Caco-2 (cell line): ENCODE measurements around the gene HDGFL2. TPM values are rescaled to one million over a fixed set of nuclear protein-coding genes. Genes with fewer than 3 reads are reported as not detected.
"Not testable (repeated sequence)": the region's sequence is repeated elsewhere in the genome, so short reads cannot be mapped to it uniquely, and the experiment has no call there.

ENCODE experiments used
- BruUV-seq: library from RNA; stranded (reverse); fragments of 400-500 nt; replicated peaks from 2 replicates; lab custom pipeline; 2021; lab: Mats Ljungman, UMichigan
- CTCF ChIA-PET: fragments of 300-600 bp; sonication (Branson Sonifier 250); formaldehyde crosslinking; loops from one replicate; lab custom pipeline; 2022; ENCODE audit warnings: antibody characterized with exemption; lab: Charles Lee
- POLR2A ChIA-PET: fragments of 300-600 bp; sonication (Branson Sonifier 250); formaldehyde crosslinking; loops from one replicate; lab custom pipeline; 2022; ENCODE audit warnings: antibody characterized with exemption; lab: Charles Lee
- DNase-seq, 2 experiments: peaks; one replicate each; pipeline versions ENCODE4 v3.0.0 to v3.0.0-alpha.2; 2020 to 2022
- H3K27me3 ChIP-seq: replicated peaks from 2 replicates; pipeline ENCODE4 v1.6.0; 2011; ENCODE audit warnings: low read length; ENCODE audit not compliant: control insufficient read depth, insufficient read depth
- H3K36me3 ChIP-seq: 2 replicates; pipeline ENCODE4 v1.5.1; 2011; ENCODE audit warnings: low read length; ENCODE audit not compliant: control insufficient read depth, insufficient read depth
- H3K4me1 ChIP-seq: fragments of 250-450 bp; sonication (Bioruptor Pico); 2 replicates; pipeline ENCODE4 v1.5.1; 2020; ENCODE audit warnings: mild to moderate bottlenecking
- H3K4me3 ChIP-seq: 2 replicates; pipeline ENCODE4 v1.5.1; 2011; ENCODE audit warnings: low read depth, mild to moderate bottlenecking, control low read depth, low read length
- H3K9me3 ChIP-seq: fragments of 250-450 bp; sonication (Bioruptor Pico); 2 replicates; pipeline ENCODE4 v1.5.1; 2020; ENCODE audit warnings: mild to moderate bottlenecking, moderate library complexity
- H3K27ac Mint-ChIP-seq: one replicate; pipeline ENCODE4 v1.8.0; 2022; ENCODE audit warnings: mixed read lengths; ENCODE audit not compliant: unreplicated experiment
- H3K27me3 Mint-ChIP-seq: one replicate; pipeline ENCODE4 v1.8.0; 2022; ENCODE audit warnings: mixed read lengths; ENCODE audit not compliant: insufficient read depth, unreplicated experiment
- H3K36me3 Mint-ChIP-seq: one replicate; pipeline ENCODE4 v1.8.0; 2022; ENCODE audit warnings: mild to moderate bottlenecking, mixed read lengths; ENCODE audit not compliant: insufficient read depth, unreplicated experiment
- H3K4me1 Mint-ChIP-seq: one replicate; pipeline ENCODE4 v1.8.0; 2022; ENCODE audit warnings: low read depth, mixed read lengths; ENCODE audit not compliant: unreplicated experiment
- H3K4me3 Mint-ChIP-seq: one replicate; pipeline ENCODE4 v1.8.0; 2022; ENCODE audit warnings: mild to moderate bottlenecking, moderate library complexity, mixed read lengths; ENCODE audit not compliant: unreplicated experiment
- H3K9me3 Mint-ChIP-seq: one replicate; pipeline ENCODE4 v1.8.0; 2022; ENCODE audit warnings: mixed read lengths; ENCODE audit not compliant: unreplicated experiment
- intact Hi-C: fragments of 100-400 bp; cut with micrococcal nuclease; formaldehyde crosslinking; loops from one replicate; pipeline ENCODE4 v1.10.0; 2022; ENCODE audit not compliant: unreplicated experiment
- total RNA-seq: library from RNA; stranded (reverse); gene quantifications from 2 replicates; pipeline ENCODE4 v1.2.3, GENCODE V29; 2022
- TF ChIP-seq, protein P1 (sequence below), 2 experiments: fragments of 200-600 bp in 1 of 2; IDR thresholded peaks; 1 replicate in 1 of 2; 2 replicates in 1 of 2; pipeline versions ENCODE4 v1.5.1 to v1.8.0; 2011 to 2022; ENCODE audit warnings: antibody characterized with exemption in 1 of 2, control low read depth in 1 of 2, inconsistent platforms in 1 of 2, low read depth in 1 of 2, low read length in 1 of 2, mild to moderate bottlenecking in 1 of 2, moderate library complexity in 1 of 2; ENCODE audit not compliant: insufficient read depth in 1 of 2, severe bottlenecking in 1 of 2, unreplicated experiment in 1 of 2

HDGFL2 gene
- total RNA-seq, 1 experiment from 2014 or later, result 70.8 TPM

DNA sequence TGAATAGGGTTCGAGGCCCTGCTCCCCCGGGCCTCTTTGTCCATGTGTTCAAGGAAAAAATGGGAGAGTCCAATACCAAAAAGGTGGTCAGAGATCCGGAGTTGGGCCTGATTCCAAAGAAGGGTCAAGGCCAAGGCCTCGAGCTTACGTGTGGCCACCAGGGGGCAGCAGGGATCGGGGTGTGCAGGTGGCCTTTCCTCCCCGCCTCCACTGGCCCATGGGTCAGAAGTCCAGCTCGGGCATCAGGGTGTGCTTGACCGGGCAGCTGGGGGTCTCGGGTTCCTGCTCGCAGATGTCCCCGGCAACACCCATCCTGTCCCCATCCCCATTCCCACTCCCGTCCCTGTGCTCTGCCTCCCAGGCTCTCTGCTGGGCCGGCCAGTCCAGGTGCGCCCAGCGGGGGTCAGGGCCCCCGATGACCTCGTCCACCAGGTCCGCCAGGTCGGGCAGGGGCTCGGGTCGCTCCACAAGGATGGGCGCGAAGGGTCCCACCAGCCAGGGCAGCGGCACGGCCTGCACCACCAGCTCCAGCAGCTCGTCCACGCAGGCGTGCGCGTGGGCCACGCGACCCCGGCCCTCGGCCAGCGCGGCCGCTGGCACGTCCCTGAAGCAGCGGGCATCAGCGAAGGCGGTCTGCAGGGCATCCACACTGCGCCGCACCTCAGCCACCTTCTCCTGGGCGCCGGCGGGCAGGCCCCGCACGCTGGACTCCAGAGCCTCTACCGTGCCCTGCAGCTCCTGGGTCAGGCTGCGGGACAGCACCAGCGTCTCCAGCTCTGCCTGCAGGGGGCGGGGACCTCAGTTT is 51.4 kb downstream of the HDGFL2 start:
- peaks cover 14% of the 10 kb centered on the region for H3K4me1 Mint-ChIP-seq
- no peak overlapping the region for H3K4me3 ChIP-seq
- peaks cover 16% of the 10 kb centered on the region for H3K4me1 ChIP-seq
- H3K4me3 Mint-ChIP-seq, result no peak overlapping the region
- intact Hi-C loops, result no loop called here
- H3K27me3 Mint-ChIP-seq, result no peaks in the 10 kb centered on the region
- BruUV-seq, result no TSS peak
- ChIA-PET POLR2A (no interaction called here), CTCF (interaction anchor here (0.9 to 1.0 kb wide), 2 partner anchors 52 to 181 kb away, joined by 4 to 5 read pairs; no protein-coding TSS in a partner anchor)
- TF ChIP-seq, protein P1, sequence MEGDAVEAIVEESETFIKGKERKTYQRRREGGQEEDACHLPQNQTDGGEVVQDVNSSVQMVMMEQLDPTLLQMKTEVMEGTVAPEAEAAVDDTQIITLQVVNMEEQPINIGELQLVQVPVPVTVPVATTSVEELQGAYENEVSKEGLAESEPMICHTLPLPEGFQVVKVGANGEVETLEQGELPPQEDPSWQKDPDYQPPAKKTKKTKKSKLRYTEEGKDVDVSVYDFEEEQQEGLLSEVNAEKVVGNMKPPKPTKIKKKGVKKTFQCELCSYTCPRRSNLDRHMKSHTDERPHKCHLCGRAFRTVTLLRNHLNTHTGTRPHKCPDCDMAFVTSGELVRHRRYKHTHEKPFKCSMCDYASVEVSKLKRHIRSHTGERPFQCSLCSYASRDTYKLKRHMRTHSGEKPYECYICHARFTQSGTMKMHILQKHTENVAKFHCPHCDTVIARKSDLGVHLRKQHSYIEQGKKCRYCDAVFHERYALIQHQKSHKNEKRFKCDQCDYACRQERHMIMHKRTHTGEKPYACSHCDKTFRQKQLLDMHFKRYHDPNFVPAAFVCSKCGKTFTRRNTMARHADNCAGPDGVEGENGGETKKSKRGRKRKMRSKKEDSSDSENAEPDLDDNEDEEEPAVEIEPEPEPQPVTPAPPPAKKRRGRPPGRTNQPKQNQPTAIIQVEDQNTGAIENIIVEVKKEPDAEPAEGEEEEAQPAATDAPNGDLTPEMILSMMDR (IDR thresholded peaks at IDR 0.05; ENCODE audit: insufficient read depth in 1 of 2, low read depth in 1 of 2, low read length in 1 of 2, severe bottlenecking in 1 of 2, unreplicated experiment in 1 of 2), result peak; percentile 39 to 60
- H3K9me3 Mint-ChIP-seq, result no peaks in the 10 kb centered on the region
- no peaks in the 10 kb centered on the region for H3K36me3 Mint-ChIP-seq
- DNase-seq, result peak in 1 of 2 experiments; percentile 53
- H3K9me3 ChIP-seq, result no peaks in the 10 kb centered on the region
- no peaks in the 10 kb centered on the region for H3K36me3 ChIP-seq
- no peak overlapping the region for H3K27ac Mint-ChIP-seq
- no peaks in the 10 kb centered on the region for H3K27me3 ChIP-seq

DNA sequence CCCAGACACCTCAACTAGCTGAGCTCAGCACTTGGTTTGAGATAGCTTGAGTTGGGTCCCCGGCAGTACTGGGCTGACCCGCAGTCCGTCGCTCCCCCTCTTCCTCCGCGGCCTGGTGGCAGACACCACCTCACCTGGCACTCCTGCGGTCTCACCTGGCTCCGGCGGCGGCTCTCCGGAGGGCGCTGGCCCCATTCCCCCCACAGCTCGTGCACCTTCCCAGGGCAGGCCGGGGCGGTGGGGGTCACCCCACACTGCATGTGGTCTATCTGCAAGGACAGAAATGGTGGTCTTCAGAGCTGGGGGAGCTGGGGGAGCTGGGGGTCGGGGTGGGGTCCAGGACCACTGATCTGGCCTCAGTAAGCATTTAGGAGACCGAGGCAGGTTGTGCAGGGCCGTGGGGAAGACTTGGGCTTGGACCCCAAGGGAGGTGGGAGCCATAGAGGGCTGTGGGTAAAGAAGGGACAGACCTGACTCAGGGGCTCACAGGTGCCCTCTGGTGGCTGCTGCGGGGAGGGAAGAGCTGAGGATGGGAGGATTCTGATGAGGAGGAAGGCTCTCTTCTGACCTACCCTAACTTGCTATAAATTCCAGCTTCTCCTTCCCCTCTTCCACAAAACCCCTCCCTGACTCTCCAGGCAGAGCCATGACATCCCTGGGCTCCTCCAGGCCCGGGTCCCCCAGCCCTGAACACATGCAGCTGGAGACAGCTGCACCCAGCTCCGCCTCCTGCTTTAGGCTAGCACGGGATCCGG is 52.9 kb downstream of the HDGFL2 start:
- intact Hi-C loops, result no loop called here
- no peaks in the 10 kb centered on the region for H3K27me3 ChIP-seq
- POLR2A ChIA-PET, result interaction anchor here (0.5 kb wide), 1 partner anchor 44 kb away, joined by 4 read pairs; no protein-coding TSS in a partner anchor
- no peaks in the 10 kb centered on the region for H3K9me3 ChIP-seq
- no TSS peak for BruUV-seq
- TF ChIP-seq, protein P1 (IDR thresholded peaks at IDR 0.05; ENCODE audit: insufficient read depth in 1 of 2, low read depth in 1 of 2, low read length in 1 of 2, severe bottlenecking in 1 of 2, unreplicated experiment in 1 of 2), result peak; percentile 63 to 76
- Mint-ChIP-seq H3K9me3 (no peaks in the 10 kb centered on the region), H3K4me3 (no peak overlapping the region), H3K27ac (no peak overlapping the region), H3K36me3 (no peaks in the 10 kb centered on the region), H3K27me3 (no peaks in the 10 kb centered on the region), H3K4me1 (peaks cover 14% of the 10 kb centered on the region)
- H3K4me1 ChIP-seq, result peaks cover 16% of the 10 kb centered on the region
- DNase-seq, result peak; percentile 66 to 71
- no peak overlapping the region for H3K4me3 ChIP-seq
- H3K36me3 ChIP-seq, result no peaks in the 10 kb centered on the region
- CTCF ChIA-PET, result interaction anchor here (0.5 to 1.1 kb wide), 7 partner anchors 10 to 1211 kb away, joined by 3 to 9 read pairs (median 4); partner anchors contain the start of genes LRG1 and PLIN5

DNA sequence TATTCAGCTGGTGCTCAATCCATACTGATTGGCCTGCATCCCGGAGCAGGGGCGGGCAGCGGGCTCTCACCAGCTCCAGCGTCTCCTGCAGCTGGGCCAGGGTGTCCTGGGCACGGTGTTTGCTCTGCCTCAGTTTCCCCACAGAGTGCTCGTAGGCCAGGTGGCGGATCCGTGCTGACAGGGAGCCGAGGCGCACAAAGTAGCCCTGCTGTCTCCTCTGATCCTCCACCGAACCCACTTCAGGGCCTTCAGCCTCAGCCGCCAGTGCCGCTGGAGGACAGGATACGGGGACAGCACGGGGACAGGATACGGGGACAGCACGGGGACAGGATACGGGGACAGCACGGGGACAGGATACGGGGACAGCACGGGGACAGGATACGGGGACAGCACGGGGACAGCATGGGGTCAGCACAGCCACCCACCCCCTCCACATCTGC is 53.5 kb downstream of the HDGFL2 start:
- no peak overlapping the region for H3K4me3 ChIP-seq
- Mint-ChIP-seq H3K27ac (no peak overlapping the region), H3K9me3 (no peaks in the 10 kb centered on the region), H3K4me1 (peaks cover 14% of the 10 kb centered on the region), H3K36me3 (no peaks in the 10 kb centered on the region), H3K4me3 (no peak overlapping the region), H3K27me3 (no peaks in the 10 kb centered on the region)
- H3K36me3 ChIP-seq, result no peaks in the 10 kb centered on the region
- ChIA-PET POLR2A (no interaction called here), CTCF (interaction anchor here (0.6 to 1.1 kb wide), 6 partner anchors 9 to 442 kb away, joined by 3 to 9 read pairs (median 4); partner anchors contain the start of genes LRG1 and PLIN5)
- intact Hi-C loops, result no loop called here
- DNase-seq, result no peak
- H3K9me3 ChIP-seq, result no peaks in the 10 kb centered on the region
- BruUV-seq, result no TSS peak
- H3K4me1 ChIP-seq, result peaks cover 16% of the 10 kb centered on the region
- H3K27me3 ChIP-seq, result no peaks in the 10 kb centered on the region
- TF ChIP-seq, protein P1 (IDR thresholded peaks at IDR 0.05; ENCODE audit: insufficient read depth in 1 of 2, low read depth in 1 of 2, low read length in 1 of 2, severe bottlenecking in 1 of 2, unreplicated experiment in 1 of 2), result no peak

DNA sequence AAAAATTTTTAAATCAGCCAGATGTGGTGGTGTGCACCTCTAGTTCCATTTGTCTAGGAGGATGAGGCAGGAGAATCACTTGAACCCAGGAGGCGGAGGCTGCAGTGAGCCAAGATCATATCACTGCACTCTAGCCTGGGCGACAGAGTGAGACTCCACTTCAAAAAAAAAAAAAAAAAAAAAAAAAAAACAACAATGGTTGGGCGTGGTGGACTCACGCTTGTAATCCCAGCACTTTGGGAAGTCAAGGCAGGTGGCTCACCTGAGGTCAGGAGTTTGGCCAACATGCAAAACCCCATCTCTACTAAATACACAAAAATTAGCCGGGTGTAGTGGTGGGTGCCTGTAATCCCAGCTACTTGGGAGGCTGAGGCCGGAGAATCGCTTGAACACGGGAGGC is 55.3 kb downstream of the HDGFL2 start:
- H3K36me3 ChIP-seq, BruUV-seq, POLR2A ChIA-PET, H3K4me1 Mint-ChIP-seq, H3K9me3 ChIP-seq, H3K4me3 ChIP-seq, H3K4me1 ChIP-seq, H3K36me3 Mint-ChIP-seq, CTCF ChIA-PET, DNase-seq, H3K4me3 Mint-ChIP-seq, H3K9me3 Mint-ChIP-seq, H3K27ac Mint-ChIP-seq, H3K27me3 ChIP-seq, H3K27me3 Mint-ChIP-seq, intact Hi-C loops: not testable (repeated sequence)
